ENCODE measurements around the gene CLECL1.
"Not testable (repeated sequence)": the region's sequence is repeated elsewhere in the genome, so short reads cannot be mapped to it uniquely, and the experiment has no call there.

CLECL1 gene

GRCh38 chr12:9718968-9719367, 13.9 kb downstream of the CLECL1 start:
- DNase-seq = no peak

- no peak for DNase-seq
Measured at GRCh38 chr12:9717070-9717925, 15.6 kb downstream of the CLECL1 start.

GRCh38 chr12:9713032-9713558, 19.8 kb downstream of the CLECL1 start:
- not testable (repeated sequence) for DNase-seq

GRCh38 chr12:9711664-9712063, 21.2 kb downstream of the CLECL1 start:
- no peak for DNase-seq

- no peak for DNase-seq
Measured at GRCh38 chr12:9710584-9711375, 22.1 kb downstream of the CLECL1 start.

GRCh38 chr12:9708853-9709252, 24.0 kb downstream of the CLECL1 start:
- DNase-seq = no peak

GRCh38 chr12:9707864-9708808, 24.8 kb downstream of the CLECL1 start:
- DNase-seq = no peak

GRCh38 chr12:9707356-9707755, 25.5 kb downstream of the CLECL1 start:
- no peak for DNase-seq

- DNase-seq = no peak
Measured at GRCh38 chr12:9706086-9706685, 26.7 kb downstream of the CLECL1 start.

GRCh38 chr12:9704561-9704960, 28.3 kb downstream of the CLECL1 start:
- not testable (repeated sequence) for DNase-seq

- DNase-seq = no peak
Measured at GRCh38 chr12:9702255-9702654, 30.6 kb downstream of the CLECL1 start.

- no peak for DNase-seq
Measured at GRCh38 chr12:9701380-9702154, 31.3 kb downstream of the CLECL1 start.

GRCh38 chr12:9700606-9700956, 32.3 kb downstream of the CLECL1 start:
- DNase-seq = no peak

- no peak for DNase-seq
Measured at GRCh38 chr12:9699898-9700605, 32.8 kb downstream of the CLECL1 start.

GRCh38 chr12:9699269-9699897, 33.5 kb downstream of the CLECL1 start:
- no peak for DNase-seq

- no peak for DNase-seq
Measured at GRCh38 chr12:9698681-9699080, 34.2 kb downstream of the CLECL1 start.

- DNase-seq = no peak
Measured at GRCh38 chr12:9697619-9698018, 35.3 kb downstream of the CLECL1 start.

- not testable (repeated sequence) for DNase-seq
Measured at GRCh38 chr12:9695661-9696060, 37.2 kb downstream of the CLECL1 start.

GRCh38 chr12:9695150-9695549, 37.7 kb downstream of the CLECL1 start:
- DNase-seq = not testable (repeated sequence)

- no peak for DNase-seq
Measured at GRCh38 chr12:9694241-9694640, 38.7 kb downstream of the CLECL1 start.

Data from NCI-H1436 treated with DMSO at 0.1 percent for 48 hours (cell line).